ENCODE measurements around the gene BCKDHB. TPM values are rescaled to one million over a fixed set of nuclear protein-coding genes. Genes with fewer than 3 reads are reported as not detected.

BCKDHB gene
- total and polyA plus RNA-seq, 2 of the 4 experiments (the other 2 are of a cell fraction): 11.2 to 11.8 TPM

DNA sequence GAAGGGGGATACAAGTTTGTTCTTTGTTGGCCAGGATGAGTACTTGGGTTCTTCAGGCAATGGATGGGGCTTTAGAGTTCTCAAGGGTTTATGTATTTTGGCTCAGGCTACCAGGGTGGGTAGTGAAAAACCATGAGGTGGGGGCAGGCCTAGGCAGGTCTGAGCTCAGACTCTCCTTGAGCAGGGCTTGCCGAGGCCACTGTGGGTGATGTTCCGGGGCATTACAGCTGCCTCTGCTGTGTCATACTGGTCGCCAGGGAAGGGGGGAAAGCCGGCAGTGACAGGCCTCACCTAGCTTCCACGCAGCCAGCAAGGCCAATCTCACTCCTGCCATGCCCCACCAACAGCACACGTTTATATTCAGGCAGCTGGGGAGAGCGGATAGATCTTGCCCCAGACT is 79.6 kb downstream of the BCKDHB start:
- H2AK9ac ChIP-seq (replicated peaks; ENCODE audit: low read depth, low read length, poor library complexity): no peak overlapping the region
- H4K5ac ChIP-seq (ENCODE audit: low read depth, low read length): no peak overlapping the region
- no peak overlapping the region for H2BK20ac ChIP-seq (ENCODE audit: low read depth, low read length)
- no peak for DNase-seq
- BruUV-seq (replicated peaks): no TSS peak
- no peak for ATAC-seq (ENCODE audit: low read depth)
- no peak for TF ChIP-seq NFE2L2 (IDR thresholded peaks at IDR 0.05; ENCODE audit: low read depth, low read length)
- TF ChIP-seq USF2 (IDR thresholded peaks at IDR 0.05; ENCODE audit: low read depth, low read length): no peak
- no peak for TF ChIP-seq RAD21 (IDR thresholded peaks at IDR 0.05; ENCODE audit: low read length)
- TF ChIP-seq CTCF (conservative IDR thresholded peaks at IDR 0.05; ENCODE audit: low read depth, low read length): no peak
- TF ChIP-seq FOS (IDR thresholded peaks at IDR 0.05; ENCODE audit: low read depth, low read length): no peak
- TF ChIP-seq MAZ (IDR thresholded peaks at IDR 0.05; ENCODE audit: borderline replicate concordance, low read depth, low read length): no peak
- no peak for TF ChIP-seq CHD1 (IDR thresholded peaks at IDR 0.05; ENCODE audit: low read depth, low read length)
- TF ChIP-seq SMC3 (IDR thresholded peaks at IDR 0.05; ENCODE audit: low read depth, low read length): no peak
- TF ChIP-seq CEBPB (IDR thresholded peaks at IDR 0.05; ENCODE audit: low read depth, low read length): no peak
- no peak for TF ChIP-seq POLR2A (IDR thresholded peaks at IDR 0.05; ENCODE audit: low read depth, low read length)
- no peak for TF ChIP-seq RCOR1 (IDR thresholded peaks at IDR 0.05; ENCODE audit: insufficient replicate concordance, low read length)
- TF ChIP-seq MAFK (IDR thresholded peaks at IDR 0.05; ENCODE audit: low read depth, low read length): no peak
- no peak overlapping the region for H2AFZ ChIP-seq (replicated peaks; ENCODE audit: low read length, poor library complexity)
- H3K9ac ChIP-seq (ENCODE audit: low read depth, low read length): no peak overlapping the region
- no peak overlapping the region for H3K56ac ChIP-seq (ENCODE audit: extremely low read depth, insufficient read depth, low read length)
- no peak overlapping the region for H2BK120ac ChIP-seq (ENCODE audit: low read depth, low read length)
- CTCF ChIA-PET: no interaction called here
- H2AK5ac ChIP-seq (ENCODE audit: low read depth, low read length): 0 out of 2 replicates have a peak overlapping the region, but pooled peaks have one; percentile 26
- H4K8ac ChIP-seq (ENCODE audit: low read depth in 2 of 2, low read length in 2 of 2): no peak overlapping the region
- no peak overlapping the region for H2BK5ac ChIP-seq (ENCODE audit: low read depth, low read length, poor library complexity, severe bottlenecking)
- intact Hi-C loops (cut with micrococcal nuclease): no loop called here
- no peaks in the 10 kb centered on the region for H3K36me3 ChIP-seq (ENCODE audit: control insufficient read depth, insufficient read depth, low read length)
- in situ Hi-C loops (cut with MboI; ENCODE audit: low sequenced_read_pairs): no loop called here
- no peak overlapping the region for H3K4ac ChIP-seq (ENCODE audit: low read depth, low read length)
- H3K79me1 ChIP-seq (ENCODE audit: low read depth in 1 of 2, low read length in 2 of 2): peaks cover 0 to 9% of the 10 kb centered on the region in 2 experiments; a peak in 2 of 4 replicates
- H3K9me3 ChIP-seq (ENCODE audit: control insufficient read depth, insufficient read depth, low read length): no peaks in the 10 kb centered on the region
- no peaks in the 10 kb centered on the region for H3K27me3 ChIP-seq (ENCODE audit: control insufficient read depth, insufficient read depth, low read length)
- no peak overlapping the region; the same call in 2 of the 3 replicates for H2BK15ac ChIP-seq (ENCODE audit: low read depth, low read length)
- H3K18ac ChIP-seq (ENCODE audit: low read depth, low read length): no peak overlapping the region
- dilution Hi-C loops (cut with HindIII; ENCODE audit: low sequenced_read_pairs, unreplicated experiment): no loop called here
- H3K9me1 ChIP-seq (ENCODE audit: insufficient read depth, low read length): peaks cover 5% of the 10 kb centered on the region
- H3K14ac ChIP-seq (replicated peaks; ENCODE audit: low read depth, low read length): no peak overlapping the region
- H3K27ac ChIP-seq (ENCODE audit: insufficient read depth, low read length): no peak overlapping the region
- no peak overlapping the region for H3K4me2 ChIP-seq (ENCODE audit: low read depth, low read length)
- POLR2A ChIA-PET (ENCODE audit: unreplicated experiment): no interaction called here
- H4K91ac ChIP-seq (ENCODE audit: insufficient read depth, low read depth, low read length): no peak overlapping the region
- WGBS, 2 experiments (ENCODE audit: extremely low coverage in 2 of 2, insufficient read length in 1 of 2): 100% methylated on average over 1 of the region's 7 CpGs; no CpG with 5 or more reads in 1 of the 2 experiments
- H3K4me1 ChIP-seq (ENCODE audit: control insufficient read depth, insufficient read depth, low read length): peaks cover 5% of the 10 kb centered on the region
- H3K23ac ChIP-seq (ENCODE audit: low read depth, low read length): no peak overlapping the region
- no peak overlapping the region for H3K4me3 ChIP-seq (ENCODE audit: insufficient read depth, low read depth, low read length)
- H4K20me1 ChIP-seq (ENCODE audit: insufficient read depth, low read length): no peaks in the 10 kb centered on the region

All from IMR-90 (cell line).